ENCODE results near the gene NFIX. TPM values are rescaled to one million over a fixed set of nuclear protein-coding genes. Genes with fewer than 3 reads are reported as not detected.
A peak's percentile ranks its signal among the peaks of the same experiment; 100 is the strongest.

NFIX gene
- total RNA-seq, 3 donors from 2014 or later (not counting 1 experiment from before 2014, with no cell fraction given) = 0.61 to 2.1 (median 1.3) TPM

- Mint-ChIP-seq H3K27me3 (ENCODE audit: low read depth in 2 of 2) (peaks cover 0 to 4% of the 10 kb centered on the region in 2 donors), H3K4me3 (no peak overlapping the region)
- intact Hi-C loops (cut with micrococcal nuclease) = loop anchor here (10.0 kb wide), 1 partner anchor 256 kb away; no protein-coding TSS in a partner anchor
Measured at GRCh38 chr19:13040948-13041292, 45.6 kb downstream of the NFIX start.

DNA sequence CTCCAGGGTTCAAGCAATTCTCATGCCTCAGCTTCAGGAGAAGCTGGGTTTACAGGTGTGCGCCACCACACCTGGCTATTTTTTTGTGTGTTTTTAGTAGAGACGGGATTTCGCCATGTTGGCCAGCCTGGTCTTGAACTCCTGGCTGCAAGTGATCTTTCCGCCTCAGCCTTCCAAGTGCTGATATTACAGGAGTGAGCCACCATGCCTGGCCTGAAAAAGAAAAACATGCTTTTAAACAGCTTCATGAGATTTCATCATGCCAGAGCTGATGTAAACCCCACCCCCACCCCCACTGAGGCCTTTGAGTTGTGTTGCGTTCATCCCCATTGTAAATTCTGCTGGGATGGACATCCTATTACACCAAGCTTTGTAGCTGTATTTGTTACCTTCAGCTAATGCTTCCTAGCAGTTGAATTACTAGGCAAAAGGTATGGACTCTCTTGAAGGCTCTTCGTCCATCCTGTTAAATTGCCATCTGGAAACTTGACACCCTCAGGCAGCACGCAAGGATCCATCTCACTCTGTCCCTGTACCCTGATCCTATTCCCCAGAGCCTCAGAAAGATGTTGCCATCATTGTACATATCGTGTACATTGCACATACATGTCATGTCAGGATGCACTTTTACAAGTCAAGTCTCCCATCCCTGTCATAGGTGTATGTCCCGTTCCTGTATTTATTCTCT lies 47.3 kb downstream of the NFIX start:
- intact Hi-C loops (cut with micrococcal nuclease) = loop anchor here (10.0 kb wide), 1 partner anchor 258 kb away; no protein-coding TSS in a partner anchor
- Mint-ChIP-seq H3K27ac (peak overlapping the region in 1 of 2 donors; percentile 11), H3K36me3 (no peaks in the 10 kb centered on the region), H3K4me3 (no peak overlapping the region), H3K9me3 (no peaks in the 10 kb centered on the region), H3K4me1 (peaks cover 33 to 42% of the 10 kb centered on the region in 2 donors), H3K27me3 (ENCODE audit: low read depth in 2 of 2) (peaks cover 0 to 5% of the 10 kb centered on the region in 2 donors)
- H3K4me1 ChIP-seq (ENCODE audit: control insufficient read depth, insufficient read depth, low read length) = peaks cover 44% of the 10 kb centered on the region
- no peaks in the 10 kb centered on the region for H3K36me3 ChIP-seq (ENCODE audit: control insufficient read depth, insufficient read depth, low read length)
- no peaks in the 10 kb centered on the region for H3K27me3 ChIP-seq (ENCODE audit: control insufficient read depth, insufficient read depth, low read length)
- H3K9me3 ChIP-seq (ENCODE audit: control insufficient read depth, insufficient read depth, low read length) = no peaks in the 10 kb centered on the region
- ATAC-seq (no peak), DNase-seq (no peak)
- no peak overlapping the region for H3K4me3 ChIP-seq (ENCODE audit: low read length)
- TF ChIP-seq, protein P1, sequence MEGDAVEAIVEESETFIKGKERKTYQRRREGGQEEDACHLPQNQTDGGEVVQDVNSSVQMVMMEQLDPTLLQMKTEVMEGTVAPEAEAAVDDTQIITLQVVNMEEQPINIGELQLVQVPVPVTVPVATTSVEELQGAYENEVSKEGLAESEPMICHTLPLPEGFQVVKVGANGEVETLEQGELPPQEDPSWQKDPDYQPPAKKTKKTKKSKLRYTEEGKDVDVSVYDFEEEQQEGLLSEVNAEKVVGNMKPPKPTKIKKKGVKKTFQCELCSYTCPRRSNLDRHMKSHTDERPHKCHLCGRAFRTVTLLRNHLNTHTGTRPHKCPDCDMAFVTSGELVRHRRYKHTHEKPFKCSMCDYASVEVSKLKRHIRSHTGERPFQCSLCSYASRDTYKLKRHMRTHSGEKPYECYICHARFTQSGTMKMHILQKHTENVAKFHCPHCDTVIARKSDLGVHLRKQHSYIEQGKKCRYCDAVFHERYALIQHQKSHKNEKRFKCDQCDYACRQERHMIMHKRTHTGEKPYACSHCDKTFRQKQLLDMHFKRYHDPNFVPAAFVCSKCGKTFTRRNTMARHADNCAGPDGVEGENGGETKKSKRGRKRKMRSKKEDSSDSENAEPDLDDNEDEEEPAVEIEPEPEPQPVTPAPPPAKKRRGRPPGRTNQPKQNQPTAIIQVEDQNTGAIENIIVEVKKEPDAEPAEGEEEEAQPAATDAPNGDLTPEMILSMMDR (IDR thresholded peaks at IDR 0.05) = no peak
- H3K27ac ChIP-seq (ENCODE audit: low read length) = no peak overlapping the region
- WGBS (ENCODE audit: insufficient coverage) = 96% methylated on average over 9 of the region's 9 CpGs

More at GRCh38 chr19:13040948-13041292, 45.6 kb downstream of the NFIX start:
- Histone ChIP-seq H3K4me1 (ENCODE audit: control insufficient read depth, insufficient read depth, low read length) (peaks cover 37% of the 10 kb centered on the region), H3K27ac (ENCODE audit: low read length) (no peak overlapping the region), H3K36me3 (ENCODE audit: control insufficient read depth, insufficient read depth, low read length) (no peaks in the 10 kb centered on the region), H3K27me3 (ENCODE audit: control insufficient read depth, insufficient read depth, low read length) (no peaks in the 10 kb centered on the region), H3K4me3 (ENCODE audit: low read length) (no peak overlapping the region), H3K9me3 (ENCODE audit: control insufficient read depth, insufficient read depth, low read length) (no peaks in the 10 kb centered on the region)
- Mint-ChIP-seq H3K27ac (no peak overlapping the region), H3K4me1 (peaks cover 24 to 33% of the 10 kb centered on the region in 2 donors), H3K9me3 (no peaks in the 10 kb centered on the region), H3K36me3 (no peaks in the 10 kb centered on the region)
- WGBS (ENCODE audit: insufficient coverage) = 85% methylated on average over 3 of the region's 4 CpGs
- ATAC-seq (no peak), DNase-seq (no peak)
- TF ChIP-seq, protein P1 (IDR thresholded peaks at IDR 0.05) = no peak

GRCh38 chr19:13043285-13043684 lies 48.0 kb downstream of the NFIX start:
- no peaks in the 10 kb centered on the region for H3K36me3 Mint-ChIP-seq
- peaks cover 0 to 11% of the 10 kb centered on the region in 2 donors for H3K27me3 Mint-ChIP-seq (ENCODE audit: low read depth in 2 of 2)
- Histone ChIP-seq H3K4me1 (ENCODE audit: control insufficient read depth, insufficient read depth, low read length) (peaks cover 44% of the 10 kb centered on the region), H3K4me3 (ENCODE audit: low read length) (no peak overlapping the region), H3K9me3 (ENCODE audit: control insufficient read depth, insufficient read depth, low read length) (no peaks in the 10 kb centered on the region), H3K27ac (ENCODE audit: low read length) (no peak overlapping the region), H3K36me3 (ENCODE audit: control insufficient read depth, insufficient read depth, low read length) (no peaks in the 10 kb centered on the region), H3K27me3 (ENCODE audit: control insufficient read depth, insufficient read depth, low read length) (no peaks in the 10 kb centered on the region)
- no peak for ATAC-seq
- TF ChIP-seq, protein P1 (IDR thresholded peaks at IDR 0.05) = no peak
- peak overlapping the region; percentile 45 for H3K4me3 Mint-ChIP-seq
- H3K4me1 Mint-ChIP-seq = peaks cover 33 to 42% of the 10 kb centered on the region in 2 donors
- H3K9me3 Mint-ChIP-seq = no peaks in the 10 kb centered on the region
- DNase-seq = no peak
- intact Hi-C loops (cut with micrococcal nuclease) = loop anchor here (10.0 kb wide), 1 partner anchor 258 kb away; no protein-coding TSS in a partner anchor
- peak overlapping the region; percentile 11 to 95 for H3K27ac Mint-ChIP-seq
- 39% methylated on average over 4 of the region's 5 CpGs for WGBS (ENCODE audit: insufficient coverage)

Measured in natural killer cell (primary cell).